Ovary (tissue), 9 donors: ENCODE data around the gene BMPR2. TPM values are rescaled to one million over a fixed set of nuclear protein-coding genes. Genes with fewer than 3 reads are reported as not detected.
"Not testable (repeated sequence)": the region's sequence is repeated elsewhere in the genome, so short reads cannot be mapped to it uniquely, and the experiment has no call there.

Source experiments
- DNase-seq, 5 donors: peaks; one replicate each; pipeline ENCODE4 v3.0.0-alpha.2; 2019 to 2020
- H3K27ac ChIP-seq, 2 donors: fragments of 200-600 bp; one replicate each; pipeline versions ENCODE4 v1.5.1 to v1.8.0; 2019 to 2022
- H3K27me3 ChIP-seq: fragments of 200-600 bp; one replicate; pipeline ENCODE4 v1.8.0; 2022
- H3K36me3 ChIP-seq: fragments of 200-600 bp; sonication (generic); one replicate; pipeline ENCODE4 v1.5.1; 2019
- H3K4me1 ChIP-seq: one replicate; pipeline ENCODE4 v1.8.1; 2013; ENCODE audit warnings: mild to moderate bottlenecking, moderate library complexity; ENCODE audit not compliant: insufficient read depth
- H3K4me3 ChIP-seq: fragments of 200-600 bp; sonication (generic); one replicate; pipeline ENCODE4 v1.5.1; 2017
- H3K9me3 ChIP-seq, 2 donors: fragments of 200-600 bp in 1 of 2; sonication (generic) in 1 of 2; one replicate each; pipeline versions ENCODE4 v1.5.1 to v1.8.1; 2013 to 2019; ENCODE audit warnings: mild to moderate bottlenecking in 1 of 2, moderate library complexity in 1 of 2
- CTCF ChIP-seq, 3 donors: fragments of 450-650 bp in 2 of 3; fragments of 200-600 bp in 1 of 3; IDR thresholded peaks; one replicate each; pipeline versions ENCODE4 v1.5.1 to v1.8.0; 2016 to 2022; ENCODE audit warnings: antibody characterized with exemption in 3 of 3, mild to moderate bottlenecking in 1 of 3
- EP300 ChIP-seq: sonication (generic); formaldehyde crosslinking; IDR thresholded peaks from one replicate; pipeline ENCODE4 v1.6.1; 2017; ENCODE audit warnings: antibody characterized with exemption
- POLR2A ChIP-seq: fragments of 450-650 bp; IDR thresholded peaks from one replicate; pipeline ENCODE4 v1.6.1; 2017; ENCODE audit warnings: antibody characterized with exemption, mild to moderate bottlenecking, moderate library complexity
- WGBS, 3 donors: extraction: QIAGEN DNeasy Blood & Tissue Kit in 1 of 3; methylation state at CpG; one replicate each; pipeline versions ENCODE4 v1.1.5 to v1.1.7; 2013 to 2017; 5-methylcytosine and 5-hydroxymethylcytosine counted together
- intact Hi-C, 4 donors: fragments of 100-400 bp; cut with DNase I; formaldehyde crosslinking; loops; one replicate each; pipeline versions ENCODE4 v1.11.0 to v1.15.1; 2022 to 2023
- polyA plus RNA-seq, 2 donors: library from polyadenylated mRNA; stranded (reverse); fragments of 200-250 nt in 1 of 2; fragments of 350-450 nt in 1 of 2; fragmentation: Illumina TruSeq in 1 of 2; extraction: RNeasy Lipid Tissue Mini Kit (QIAGEN cat#74804) in 1 of 2; gene quantifications; one replicate each; pipeline ENCODE4 v1.2.3, GENCODE V29; 2013 to 2014
- total RNA-seq, 7 donors: library from RNA; depleted of rRNA in 2 of 7; stranded (reverse); fragments of >200 nt in 2 of 7; fragmentation: NEBNext Ultra II Directional in 3 of 7; extraction: Animal tissue kit (Norgen Biotek cat#: 25700) in 3 of 7; gene quantifications; one replicate each; pipeline versions ENCODE4 v1.1.0 to v1.2.4, GENCODE V29; 2016 to 2023
- donor health status: DM: no; HTN: no; CAD: no; lungs with moderate emphysema.
- donor health status: DM: no; HTN: no; CAD: no.
- donor health status: Bipolar disorder and iron deficiency.
- donor health status: DM: yes; HTN: yes; CAD: no.
- donor health status: DM: no; HTN: no; CAD: no.
- donor health status: DM: yes; HTN: yes; CAD: no.

Gene BMPR2
- total and polyA plus RNA-seq, 9 donors: 14.5 to 55.5 (median 45.1) TPM

- intact Hi-C loops: no loop called here
- Histone ChIP-seq H3K9me3 (no peaks in the 10 kb centered on the region), H3K36me3 (no peaks in the 10 kb centered on the region), H3K4me3 (no peak overlapping the region), H3K4me1 (no peaks in the 10 kb centered on the region), H3K27ac (no peak overlapping the region), H3K27me3 (no peaks in the 10 kb centered on the region)
- 83 to 97% (median 93%) methylated on average over 2 of the region's 2 CpGs for WGBS, 3 donors
- TF ChIP-seq EP300 (no peak), CTCF (IDR thresholded peaks at IDR 0.05) (no peak), POLR2A (no peak)
- no peak for DNase-seq
Measured at GRCh38 chr2:202353430-202353829, 22.7 kb upstream of the BMPR2 start.

DNA sequence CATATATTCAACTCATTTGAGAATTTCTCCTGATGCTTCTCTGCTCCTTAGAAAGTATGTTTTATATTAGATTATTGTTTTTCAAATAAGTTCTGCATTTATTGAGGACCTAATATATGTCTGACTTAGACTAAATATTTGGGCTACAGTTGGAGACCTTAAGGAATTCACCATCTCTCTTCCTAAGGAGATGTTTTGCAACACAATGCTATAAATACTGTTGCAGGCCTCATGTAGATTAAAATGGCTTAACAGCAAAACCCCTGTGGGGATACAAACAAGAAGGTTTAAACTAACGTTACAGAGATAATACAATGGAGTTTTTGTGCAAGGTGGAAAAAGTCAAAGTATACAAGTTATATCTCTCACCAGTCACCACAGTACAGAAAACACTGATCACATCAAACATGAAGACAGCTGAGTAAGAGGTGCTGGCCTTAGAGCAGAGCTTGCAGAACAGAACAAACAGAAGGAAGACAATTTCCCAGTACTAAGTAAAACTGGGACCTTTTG is 20.1 kb upstream of the BMPR2 start:
- Histone ChIP-seq H3K4me3 (no peak overlapping the region), H3K27ac (no peak overlapping the region), H3K36me3 (no peaks in the 10 kb centered on the region), H3K9me3 (no peaks in the 10 kb centered on the region), H3K4me1 (no peaks in the 10 kb centered on the region), H3K27me3 (no peaks in the 10 kb centered on the region)
- DNase-seq: no peak
- 45 to 73% (median 59%) methylated on average over 1 of the region's 1 CpG for WGBS, 3 donors
- TF ChIP-seq CTCF (IDR thresholded peaks at IDR 0.05) (no peak), EP300 (no peak)
- intact Hi-C loops: no loop called here

- H3K9me3 ChIP-seq, DNase-seq, H3K27ac ChIP-seq, intact Hi-C loops, H3K4me1 ChIP-seq, H3K36me3 ChIP-seq, H3K27me3 ChIP-seq, H3K4me3 ChIP-seq: not testable (repeated sequence)
- WGBS, 3 donors: 97 to 99% (median 98%) methylated on average over 8 of the region's 8 CpGs
Measured at GRCh38 chr2:202358924-202359323, 17.2 kb upstream of the BMPR2 start.

GRCh38 chr2:202360646-202361045 is 15.5 kb upstream of the BMPR2 start:
- Histone ChIP-seq H3K27me3 (no peaks in the 10 kb centered on the region), H3K4me3 (no peak overlapping the region), H3K9me3 (no peaks in the 10 kb centered on the region), H3K27ac (no peak overlapping the region), H3K4me1 (no peaks in the 10 kb centered on the region), H3K36me3 (no peaks in the 10 kb centered on the region)
- intact Hi-C loops: no loop called here
- TF ChIP-seq POLR2A (no peak), EP300 (no peak), CTCF (IDR thresholded peaks at IDR 0.05) (no peak)
- DNase-seq: no peak
- 76 to 88% (median 88%) methylated on average over 2 of the region's 2 CpGs for WGBS, 3 donors

DNA sequence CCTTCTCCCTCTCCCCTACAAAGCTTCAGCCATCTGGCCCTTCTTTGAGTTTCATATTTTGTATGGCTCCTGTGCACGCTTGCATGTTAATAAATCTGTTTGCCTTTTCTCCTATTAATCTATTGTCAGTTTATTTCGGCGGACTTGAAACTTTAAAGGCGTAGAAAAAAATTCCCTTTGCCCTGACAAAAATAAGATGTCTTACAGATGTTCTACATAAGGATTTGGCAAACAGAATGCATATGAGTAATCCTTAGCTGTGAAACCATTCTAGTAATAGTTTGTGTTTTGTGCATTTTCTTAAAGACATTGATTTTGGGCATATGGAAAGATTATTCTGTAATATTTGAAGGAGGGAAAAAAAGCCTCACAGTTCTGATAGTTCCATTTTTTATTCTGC is 15.0 kb upstream of the BMPR2 start:
- intact Hi-C loops: no loop called here
- Histone ChIP-seq H3K27me3 (no peaks in the 10 kb centered on the region), H3K4me1 (no peaks in the 10 kb centered on the region), H3K36me3 (no peaks in the 10 kb centered on the region), H3K9me3 (no peaks in the 10 kb centered on the region), H3K4me3 (no peak overlapping the region), H3K27ac (no peak overlapping the region)
- no peak for TF ChIP-seq EP300
- no peak for TF ChIP-seq POLR2A
- no peak for TF ChIP-seq CTCF (IDR thresholded peaks at IDR 0.05)
- WGBS, 3 donors: 77 to 93% (median 89%) methylated on average over 4 of the region's 4 CpGs
- no peak for DNase-seq
